Endothelial cell of umbilical vein (primary cell): Measurements from ENCODE around the gene RRM2. TPM values are rescaled to one million over a fixed set of nuclear protein-coding genes. Genes with fewer than 3 reads are reported as not detected.

Experiments
- BruUV-seq: library from RNA; stranded (reverse); fragments of 400-500 nt; replicated peaks from 2 replicates; lab custom pipeline; 2021; lab: Mats Ljungman, UMichigan
- CTCF ChIA-PET: fragments of 300-600, 350-600 bp; sonication (Branson Sonifier 250); formaldehyde crosslinking; loops from one replicate; lab custom pipeline; 2021; ENCODE audit warnings: antibody characterized with exemption, inconsistent platforms; lab: Charles Lee
- POLR2A ChIA-PET: fragments of 300-600, 350-600 bp; sonication (Branson Sonifier 250); formaldehyde crosslinking; loops from one replicate; lab custom pipeline; 2021; ENCODE audit warnings: antibody characterized with exemption, inconsistent platforms; lab: Charles Lee
- DNase-seq: peaks from one replicate; pipeline ENCODE4 v3.0.0-alpha.2; 2011; ENCODE audit warnings: low read depth, low spot score
- FAIRE-seq: peaks from 2 replicates; lab custom pipeline; 2011; peaks lifted over from hg19 to GRCh38; lab: Jason Lieb, UNC
- H2AFZ ChIP-seq: 2 replicates; pipeline ENCODE4 v1.6.0; 2012; ENCODE audit warnings: low read depth, low read length, control low read depth, inconsistent platforms
- H3K27ac ChIP-seq: 2 replicates; pipeline ENCODE4 v1.5.1; 2011; ENCODE audit warnings: low read depth, mild to moderate bottlenecking, control low read depth, low read length, moderate library complexity; ENCODE audit not compliant: insufficient read depth
- H3K27me3 ChIP-seq, 2 experiments: 2 replicates each; pipeline versions ENCODE4 v1.6.0 to v1.6.1; 2011; ENCODE audit warnings: low read length in 2 of 2, mixed read lengths in 1 of 2; ENCODE audit not compliant: control insufficient read depth in 2 of 2, insufficient read depth in 2 of 2
- H3K36me3 ChIP-seq, 2 experiments: 2 replicates in 1 of 2; 3 replicates in 1 of 2; pipeline ENCODE4 v1.5.1; 2011; ENCODE audit warnings: low read length in 2 of 2, mild to moderate bottlenecking in 1 of 2, moderate library complexity in 1 of 2; ENCODE audit not compliant: control insufficient read depth in 2 of 2, insufficient read depth in 2 of 2; ENCODE audit errors: extremely low read depth in 1 of 2
- H3K4me1 ChIP-seq: 3 replicates; pipeline ENCODE4 v1.5.1; 2011; ENCODE audit warnings: mild to moderate bottlenecking, low read length; ENCODE audit not compliant: control insufficient read depth, insufficient read depth; ENCODE audit errors: extremely low read depth
- H3K4me2 ChIP-seq: 2 replicates; pipeline ENCODE4 v1.6.1; 2011; ENCODE audit warnings: low read length, control low read depth, mixed read lengths; ENCODE audit not compliant: insufficient read depth
- H3K4me3 ChIP-seq, 3 experiments: fragments of 200-600 bp in 1 of 3; sonication (generic), shearing (Covaris generic) in 1 of 3; replicated peaks in 1 of 3; 2 replicates each; pipeline ENCODE4 v1.5.1; 2011 to 2016; ENCODE audit warnings: control low read depth in 3 of 3, low read length in 3 of 3, mild to moderate bottlenecking in 2 of 3, inconsistent platforms in 1 of 3, low read depth in 1 of 3, moderate library complexity in 1 of 3; ENCODE audit not compliant: insufficient read depth in 1 of 3
- H3K79me2 ChIP-seq: 2 replicates; pipeline ENCODE4 v1.6.0; 2012; ENCODE audit warnings: low read length, inconsistent platforms; ENCODE audit not compliant: control insufficient read depth, insufficient read depth
- H3K9ac ChIP-seq: replicated peaks from 2 replicates; pipeline ENCODE3; 2011; ENCODE audit warnings: low read length, control low read depth; ENCODE audit not compliant: insufficient read depth; ENCODE audit errors: extremely low read depth
- H3K9me1 ChIP-seq: replicated peaks from 3 replicates; pipeline ENCODE4 v1.6.0; 2011; ENCODE audit warnings: mild to moderate bottlenecking, low read length; ENCODE audit not compliant: control insufficient read depth, insufficient read depth; ENCODE audit errors: extremely low read depth
- H3K9me3 ChIP-seq: replicated peaks from 2 replicates; pipeline ENCODE4 v1.5.1; 2012; ENCODE audit warnings: low read length, inconsistent platforms; ENCODE audit not compliant: control insufficient read depth, insufficient read depth
- H4K20me1 ChIP-seq: replicated peaks from 2 replicates; pipeline ENCODE3; 2011; ENCODE audit warnings: mild to moderate bottlenecking, low read length; ENCODE audit not compliant: control insufficient read depth, insufficient read depth; ENCODE audit errors: extremely low read depth
- CTCF ChIP-seq, 2 donors: IDR thresholded peaks; 1 replicate in 1 of 2; 2 replicates in 1 of 2; pipeline ENCODE4 v1.5.1; 2011; ENCODE audit warnings: low read length in 2 of 2, mild to moderate bottlenecking in 2 of 2, moderate library complexity in 2 of 2, control low read depth in 1 of 2, inconsistent platforms in 1 of 2, low read depth in 1 of 2; ENCODE audit not compliant: insufficient read depth in 1 of 2; ENCODE audit errors: extremely low read depth in 1 of 2
- EZH2 ChIP-seq: IDR thresholded peaks from 2 replicates; pipeline ENCODE4 v1.6.1; 2012; ENCODE audit warnings: borderline replicate concordance, low read depth, mild to moderate bottlenecking, moderate library complexity, low read length, inconsistent platforms; ENCODE audit not compliant: severe bottlenecking
- JUN ChIP-seq: IDR thresholded peaks from 2 replicates; pipeline ENCODE4 v1.6.1; 2011; ENCODE audit warnings: borderline replicate concordance, low read depth; ENCODE audit not compliant: insufficient read length, insufficient read depth
- POLR2A ChIP-seq: IDR thresholded peaks from 2 replicates; pipeline ENCODE4 v1.6.1; 2012; ENCODE audit warnings: low read depth, mild to moderate bottlenecking, control low read depth, low read length
- dilution Hi-C: fragments of 300-500 bp; cut with MboI; formaldehyde crosslinking; loops from one replicate; pipeline ENCODE4 v1.15.0; 2019; ENCODE audit warnings: low sequenced_read_pairs; ENCODE audit not compliant: extremely low pct_ligation_motif_present
- intact Hi-C: fragments of 100-400 bp; cut with micrococcal nuclease; formaldehyde crosslinking; loops from one replicate; pipeline ENCODE4 v1.10.0; 2022
- polyA plus RNA-seq, 4 experiments: library from polyadenylated mRNA; depleted of rRNA in 3 of 4; stranded (reverse) in 3 of 4; unstranded in 1 of 4; fragments of >200 nt; gene quantifications; 2 replicates each; pipeline versions ENCODE4 v1.2.1 to v1.2.3, GENCODE V29; 2011 to 2012; ENCODE audit warnings: missing spikeins in 1 of 4
- total RNA-seq: library from RNA; stranded (reverse); gene quantifications from 2 replicates; pipeline ENCODE4 v1.2.3, GENCODE V29; 2021

RRM2 gene
- total and polyA plus RNA-seq, 2 donors (not counting 3 experiments of a cell fraction or from before 2014, with no cell fraction given): 40.9 to 246 TPM

- peaks cover 0 to 3% of the 10 kb centered on the region in 2 experiments for H3K36me3 ChIP-seq
- CTCF ChIA-PET: interaction anchor here (1.2 to 3.8 kb wide), 4 partner anchors 8 to 297 kb away, joined by 3 to 23 read pairs (median 6); no protein-coding TSS in a partner anchor
- POLR2A ChIA-PET: interaction anchor here (0.9 kb wide), 1 partner anchor 9 kb away, joined by 4 read pairs; no protein-coding TSS in a partner anchor
These were observed 13.0 kb downstream of the RRM2 start for GRCh38 chr2:10135296-10136089.

More at GRCh38 chr2:10135296-10136089, 13.0 kb downstream of the RRM2 start:
- intact Hi-C loops (no loop called here), dilution Hi-C loops (no loop called here)
- peak; percentile 64 for FAIRE-seq
- BruUV-seq: no TSS peak
- Histone ChIP-seq H3K4me2 (no peak overlapping the region), H3K9ac (no peak overlapping the region), H3K9me3 (no peaks in the 10 kb centered on the region), H3K79me2 (no peaks in the 10 kb centered on the region), H4K20me1 (no peaks in the 10 kb centered on the region), H3K9me1 (no peaks in the 10 kb centered on the region), H3K27ac (no peak overlapping the region), H3K27me3 (no peaks in the 10 kb centered on the region), H2AFZ (no peak overlapping the region), H3K4me1 (no peaks in the 10 kb centered on the region), H3K4me3 (no peak overlapping the region)
- DNase-seq: no peak
- no peak for TF ChIP-seq JUN
- TF ChIP-seq CTCF (IDR thresholded peaks at IDR 0.05; ENCODE audit: extremely low read depth in 1 of 2, insufficient read depth in 1 of 2, low read depth in 1 of 2, low read length in 2 of 2): no peak
- TF ChIP-seq EZH2: no peak
- TF ChIP-seq POLR2A: peak; percentile 60
